Body of pancreas (tissue), 4 donors: ENCODE measurements around the gene PGGT1B.

Experiments
- CTCF ChIP-seq, 7 experiments: fragments of 450-650 bp in 4 of 7; fragments of 200-600 bp in 3 of 7; sonication (generic) in 3 of 7; IDR thresholded peaks; one replicate each; pipeline ENCODE4 v1.5.1; 2016 to 2019; ENCODE audit warnings: antibody characterized with exemption in 7 of 7
- POLR2A ChIP-seq, 3 donors: fragments of 450-650 bp; IDR thresholded peaks; one replicate each; pipeline ENCODE4 v1.6.1; 2016; ENCODE audit warnings: antibody characterized with exemption in 3 of 3, mild to moderate bottlenecking in 2 of 3

DNA sequence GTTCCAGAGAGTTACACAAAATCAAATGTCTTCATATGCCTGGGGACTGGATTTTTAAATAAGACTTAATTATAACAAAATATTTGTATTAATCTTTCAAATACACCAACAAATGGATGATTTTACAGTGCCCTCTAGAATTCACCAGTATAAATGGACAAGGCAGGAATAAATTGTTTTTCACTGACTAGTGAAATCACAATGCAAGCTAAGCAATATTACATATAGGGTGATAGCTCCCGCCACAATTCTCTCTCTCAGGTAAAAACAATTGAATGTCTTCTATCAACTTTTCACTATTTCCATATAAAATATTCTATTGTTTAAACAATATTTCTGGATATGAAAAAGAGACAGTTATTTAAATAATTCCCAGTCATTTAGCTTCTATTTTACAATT is 41.8 kb upstream of the PGGT1B start:
- TF ChIP-seq CTCF (IDR thresholded peaks at IDR 0.05) = no peak
- no peak for TF ChIP-seq POLR2A (IDR thresholded peaks at IDR 0.05)
